Activated naive CD4-positive, alpha-beta T cell (primary cell): ENCODE measurements around the gene WDR4.
"Not testable (repeated sequence)": the region's sequence is repeated elsewhere in the genome, so short reads cannot be mapped to it uniquely, and the experiment has no call there.

Source experiments
- DNase-seq, 4 experiments: peaks; one replicate each; lab custom pipeline; 2025; lab: John Stamatoyannopoulos, UW

WDR4 gene

GRCh38 chr21:42878993-42879787 is at the start of gene WDR4:
Gene WDR4 (minus strand): TSS chr21:42879539. CDS start chr21:42879495, 44 bp downstream.
- peak; percentile 94 to 97 (median 96) for DNase-seq

- DNase-seq = not testable (repeated sequence)
These were observed 48.3 kb upstream of the WDR4 start for GRCh38 chr21:42927474-42928200.

- DNase-seq = peak in 1 of 4 experiments; percentile 17
These were observed 46.0 kb upstream of the WDR4 start, which contains the start of gene ERVH48-1 for GRCh38 chr21:42925114-42925926. Gene ERVH48-1 (minus strand): TSS chr21:42925630. CDS start chr21:42919006, 6,624 bp downstream.

- DNase-seq = no peak
These were observed 45.1 kb upstream of the WDR4 start for GRCh38 chr21:42924433-42924751.

GRCh38 chr21:42923553-42924432 is 44.5 kb upstream of the WDR4 start:
- peak in 3 of 4 experiments; percentile 15 to 47 (median 44) for DNase-seq

- DNase-seq = no peak
These were observed 43.6 kb upstream of the WDR4 start for GRCh38 chr21:42922918-42923317.

- DNase-seq = no peak
These were observed 42.6 kb upstream of the WDR4 start for GRCh38 chr21:42921927-42922326.

- DNase-seq = no peak
These were observed 39.0 kb upstream of the WDR4 start for GRCh38 chr21:42918291-42918690.

GRCh38 chr21:42913476-42913875 is 34.1 kb upstream of the WDR4 start:
- DNase-seq = no peak

- DNase-seq = not testable (repeated sequence)
These were observed 32.6 kb upstream of the WDR4 start for GRCh38 chr21:42911920-42912319.

- DNase-seq = not testable (repeated sequence)
These were observed 29.1 kb upstream of the WDR4 start for GRCh38 chr21:42908484-42908883.

- no peak for DNase-seq
These were observed 26.9 kb upstream of the WDR4 start for GRCh38 chr21:42906233-42906632.

- DNase-seq = no peak
These were observed 25.9 kb upstream of the WDR4 start for GRCh38 chr21:42905195-42905594.

- DNase-seq = no peak
These were observed 24.5 kb upstream of the WDR4 start for GRCh38 chr21:42903817-42904216.

- no peak for DNase-seq
These were observed 21.1 kb upstream of the WDR4 start for GRCh38 chr21:42900446-42900845.

GRCh38 chr21:42892931-42893755 is 13.8 kb upstream of the WDR4 start, which contains the start of gene NDUFV3:
Gene NDUFV3 (plus strand): TSS chr21:42893309. CDS start chr21:42893334, 25 bp downstream.
- peak; percentile 100 for DNase-seq

GRCh38 chr21:42892582-42892930 is 13.2 kb upstream of the WDR4 start:
- DNase-seq = no peak

GRCh38 chr21:42887326-42887725 is 8.0 kb upstream of the WDR4 start:
- no peak for DNase-seq

GRCh38 chr21:42883921-42884320 is 4.6 kb upstream of the WDR4 start:
- no peak for DNase-seq

- DNase-seq = no peak
These were observed 1.0 kb upstream of the WDR4 start for GRCh38 chr21:42880352-42880751.

GRCh38 chr21:42878678-42878992 is 704 bp downstream of the WDR4 start:
- no peak for DNase-seq
